AG08396 (cell line): ENCODE results near the gene RNU2-1.
A peak's percentile ranks its signal among the peaks of the same experiment; 100 is the strongest.
"Not testable (repeated sequence)": the region's sequence is repeated elsewhere in the genome, so short reads cannot be mapped to it uniquely, and the experiment has no call there.

ENCODE experiments used
- DNase-seq: peaks from one replicate; pipeline ENCODE4 v3.0.0; 2012; ENCODE audit warnings: low spot score, mixed read lengths

Gene RNU2-1

DNA sequence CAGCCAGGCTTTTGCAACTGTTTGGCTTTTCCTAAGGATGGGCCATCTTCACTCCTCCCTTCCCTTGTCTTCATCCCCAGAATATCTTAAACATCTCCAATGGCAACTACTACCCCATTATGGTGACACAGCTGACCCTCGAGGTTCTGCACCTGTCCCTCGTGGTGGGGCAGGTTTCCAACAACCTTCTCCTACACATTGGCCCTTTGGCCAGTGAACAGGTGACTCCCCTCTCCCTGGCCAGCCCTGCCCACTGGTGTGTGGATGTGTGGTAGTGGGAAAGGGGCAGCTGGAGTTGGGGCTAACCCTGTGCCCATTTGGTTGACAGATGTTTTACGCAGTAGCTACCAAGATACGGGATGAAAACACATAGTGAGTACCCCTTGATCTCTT lies 17.4 kb downstream of the RNU2-1 start:
- no peak for DNase-seq

DNA sequence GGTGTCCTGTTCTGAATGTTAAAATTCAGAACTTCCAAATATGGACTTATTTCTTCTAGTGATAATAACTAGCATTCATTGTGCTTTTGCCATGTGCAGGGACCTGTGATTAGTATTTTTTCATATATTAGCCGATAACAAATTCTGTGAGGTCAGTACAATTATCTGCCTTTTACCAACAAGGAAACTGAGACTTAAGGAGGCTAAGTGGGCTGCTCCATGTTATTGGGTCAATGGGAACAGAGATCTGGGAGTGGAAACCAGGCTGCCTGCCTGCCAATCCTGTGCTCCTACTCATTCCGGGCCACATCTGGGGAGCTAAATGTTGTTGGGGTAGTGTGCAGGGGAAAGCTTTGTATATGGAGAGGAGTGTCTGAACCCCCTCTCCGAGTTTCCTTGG lies 18.4 kb downstream of the RNU2-1 start:
- no peak for DNase-seq

DNA sequence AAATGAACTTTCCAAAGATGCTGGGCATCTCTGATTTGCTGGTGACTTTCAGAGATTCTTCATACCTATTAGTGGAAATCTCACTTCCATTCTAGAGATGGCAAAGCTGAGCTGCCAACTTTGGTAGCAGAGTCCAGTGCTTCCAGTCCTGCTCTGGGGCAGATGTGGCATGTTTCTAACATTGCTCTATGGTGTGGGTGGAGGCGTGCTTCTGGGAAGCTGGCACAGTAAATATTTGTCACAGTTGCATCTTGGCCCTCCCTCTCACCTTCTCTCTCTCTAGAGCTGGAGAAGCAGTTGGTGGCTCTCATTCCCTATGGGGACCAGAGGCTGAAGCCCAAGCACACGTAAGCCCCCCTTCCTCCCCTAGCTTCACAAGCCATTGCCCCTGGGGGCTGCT lies 20.2 kb downstream of the RNU2-1 start:
- DNase-seq: no peak

DNA sequence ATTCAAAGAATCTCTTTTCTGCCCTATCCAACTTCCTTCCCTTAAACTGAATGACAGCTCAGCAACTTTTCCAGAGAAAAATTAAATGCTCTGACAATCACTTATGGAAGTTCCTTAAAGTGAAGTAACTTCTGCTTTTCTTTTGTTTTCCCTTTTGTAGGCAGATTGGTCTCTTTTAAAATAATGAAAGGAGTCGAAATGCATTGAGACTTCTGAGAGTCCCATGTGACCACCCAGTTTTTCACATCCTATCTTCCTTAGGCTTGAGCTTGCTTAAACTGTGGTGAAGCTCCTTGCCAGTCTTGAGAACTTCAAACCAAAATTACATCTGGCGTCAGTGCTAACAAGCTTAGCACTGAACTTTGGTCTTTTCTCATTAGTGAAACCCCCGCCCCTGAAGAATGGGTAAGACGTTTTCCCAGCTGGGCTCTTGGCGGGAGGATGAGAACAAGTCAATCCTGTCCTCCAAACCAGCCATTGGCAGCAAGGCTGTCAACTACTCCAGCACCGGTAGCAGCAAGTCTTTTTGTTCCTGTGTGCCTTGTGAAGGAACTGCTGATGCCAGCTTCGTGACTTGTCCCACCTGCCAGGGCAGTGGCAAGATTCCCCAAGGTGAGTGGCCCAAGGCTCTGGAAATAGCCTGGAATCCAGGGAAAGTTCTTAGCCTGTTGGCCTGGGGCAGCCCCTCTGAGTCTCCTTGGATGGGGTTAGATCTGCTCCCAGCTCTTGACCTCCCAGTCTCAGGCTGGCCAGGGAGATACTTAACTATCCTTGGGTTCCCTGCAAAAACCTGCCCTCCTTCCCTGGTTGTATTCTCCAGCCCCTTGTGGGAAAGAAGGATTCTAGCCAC lies 20.9 kb downstream of the RNU2-1 start:
- no peak for DNase-seq

DNA sequence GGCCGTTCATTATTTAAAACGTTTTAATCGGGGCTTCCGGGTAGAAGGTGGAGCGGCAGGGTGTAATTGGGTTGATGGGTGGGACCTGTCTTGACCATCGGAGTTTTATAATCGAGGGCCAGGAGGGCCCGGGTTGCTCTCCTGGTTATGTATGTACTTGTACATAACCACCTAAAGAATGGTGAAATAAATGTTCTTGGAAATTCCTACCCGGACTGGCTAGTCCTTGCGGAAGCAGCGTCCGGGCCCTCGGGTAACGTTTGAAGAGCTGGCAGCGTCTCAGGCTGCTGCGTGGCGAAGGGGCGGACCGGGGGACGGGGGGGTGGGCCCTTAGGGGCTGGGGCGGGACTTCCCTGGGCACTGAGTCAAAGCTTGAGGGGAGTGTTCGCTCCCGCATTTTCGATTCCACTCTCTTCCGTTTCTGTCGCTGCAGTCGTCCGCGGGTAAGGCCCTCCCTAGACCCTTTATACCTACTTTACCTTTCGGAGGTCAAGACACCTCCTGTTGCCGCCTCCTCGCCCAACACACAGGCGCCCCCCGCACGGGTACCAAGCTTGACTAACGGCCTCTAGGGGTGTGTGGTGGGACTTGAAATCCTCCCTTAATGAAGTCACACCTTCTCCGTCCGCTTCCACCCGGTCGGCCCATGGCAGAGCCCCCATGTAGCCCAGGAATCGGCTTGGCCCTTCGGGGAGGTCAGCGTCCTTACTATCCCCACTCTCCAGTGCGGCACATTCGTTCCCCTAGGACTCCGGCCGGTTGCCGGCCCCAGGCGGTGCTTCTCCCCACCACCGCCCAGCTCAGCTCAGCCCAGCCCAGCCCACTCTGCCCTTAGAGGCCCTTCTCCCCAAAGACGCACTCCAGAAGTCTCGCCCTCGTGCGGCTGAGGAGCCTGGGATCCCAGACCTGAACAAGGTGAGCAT lies 22.0 kb downstream of the RNU2-1 start, which contains the start of gene TMEM106A:
Gene TMEM106A (plus strand): TSS at position 396 of the 923 bp plus-strand sequence. CDS start 1,167 bp downstream, outside the sequence.
- DNase-seq: peak; percentile 96

DNA sequence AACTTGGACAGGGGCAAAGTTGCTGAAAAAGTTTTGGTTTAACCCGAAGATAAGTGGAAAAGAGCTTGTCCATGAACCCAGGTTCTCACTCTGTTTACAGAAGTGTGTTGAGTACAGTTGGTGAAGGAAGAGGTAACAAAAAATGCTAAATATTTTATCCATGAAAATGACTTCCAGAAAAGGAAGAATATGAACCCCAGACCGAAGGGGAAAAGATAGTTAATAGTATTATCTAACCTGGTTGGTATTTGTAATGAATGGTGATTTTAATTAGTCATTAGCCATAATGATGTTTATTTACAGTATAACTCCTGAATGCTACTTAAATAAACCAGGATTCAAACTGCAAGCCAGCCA lies 22.7 kb downstream of the RNU2-1 start:
- no peak for DNase-seq

DNA sequence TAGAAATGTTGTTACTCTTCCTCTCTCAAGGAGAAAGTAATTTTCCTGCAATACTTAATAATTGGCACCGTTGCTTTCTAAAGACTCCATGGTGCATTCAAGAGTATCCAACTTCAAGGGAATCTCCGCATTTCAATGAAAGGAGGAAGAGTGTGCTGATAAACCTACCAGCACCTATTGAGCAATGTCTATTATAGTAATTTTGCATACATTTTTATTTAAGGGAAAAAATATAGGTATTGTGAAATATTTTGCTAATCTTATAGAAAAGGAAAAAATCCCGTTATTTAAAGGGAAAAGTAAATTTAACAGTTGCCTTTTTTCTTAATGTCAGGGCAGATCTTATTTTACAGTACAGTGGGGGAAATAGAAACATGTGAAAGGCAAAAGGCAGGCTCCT lies 23.2 kb downstream of the RNU2-1 start:
- DNase-seq: no peak

DNA sequence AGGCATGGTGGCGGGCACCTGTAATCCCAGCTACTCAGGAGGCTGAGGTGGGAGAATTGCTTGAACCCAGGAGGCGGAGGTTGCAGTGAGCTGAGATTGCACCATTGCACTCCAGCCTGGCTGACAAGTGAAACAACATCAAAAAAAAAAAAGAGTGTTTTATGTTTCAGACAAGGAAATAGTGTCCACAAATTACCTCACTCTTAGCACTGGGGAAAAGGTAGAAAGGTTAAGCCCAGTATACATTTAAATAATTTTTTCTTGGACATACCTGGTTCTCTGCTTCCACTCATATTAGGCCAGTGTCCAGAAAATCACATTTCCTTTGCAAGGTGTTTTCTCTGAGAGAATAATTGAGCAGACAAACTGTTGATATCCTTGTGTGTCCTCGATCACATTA lies 30.8 kb downstream of the RNU2-1 start:
- not testable (repeated sequence) for DNase-seq

DNA sequence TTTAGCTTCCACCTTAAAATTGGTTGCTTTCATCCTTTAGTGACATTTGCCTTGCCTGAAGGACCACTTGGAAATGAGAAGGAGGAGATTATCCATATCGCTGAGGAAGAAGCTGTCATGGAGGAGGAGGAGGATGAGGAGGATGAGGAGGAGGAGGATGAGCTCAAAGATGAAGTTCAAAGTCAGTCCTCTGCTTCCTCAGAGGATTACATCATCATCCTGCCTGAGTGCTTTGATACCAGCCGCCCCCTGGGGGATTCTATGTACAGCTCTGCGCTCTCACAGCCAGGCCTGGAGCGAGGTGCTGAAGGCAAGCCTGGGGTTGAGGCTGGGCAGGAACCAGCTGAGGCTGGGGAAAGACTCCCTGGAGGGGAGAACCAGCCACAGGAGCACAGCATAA lies 33.6 kb downstream of the RNU2-1 start:
- no peak for DNase-seq

DNA sequence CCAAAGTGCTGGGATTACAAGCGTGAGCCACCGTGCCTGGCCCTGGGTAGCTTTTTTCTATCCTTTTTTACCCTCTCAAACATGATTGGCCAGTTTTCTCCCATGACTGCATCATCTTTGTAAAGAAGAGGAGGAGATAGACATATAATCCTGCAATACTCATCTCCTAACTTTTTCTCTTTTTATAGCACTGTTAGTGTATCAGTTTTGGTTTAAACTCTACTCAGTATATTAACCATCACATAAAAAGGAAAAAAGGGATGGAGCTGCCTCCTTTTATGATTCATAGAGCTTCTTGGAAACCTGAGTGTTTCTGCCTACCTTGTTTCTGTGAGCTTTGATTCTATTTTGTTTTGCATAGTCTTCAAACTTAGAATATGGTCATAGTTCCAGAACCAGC lies 34.1 kb downstream of the RNU2-1 start:
- no peak for DNase-seq

DNA sequence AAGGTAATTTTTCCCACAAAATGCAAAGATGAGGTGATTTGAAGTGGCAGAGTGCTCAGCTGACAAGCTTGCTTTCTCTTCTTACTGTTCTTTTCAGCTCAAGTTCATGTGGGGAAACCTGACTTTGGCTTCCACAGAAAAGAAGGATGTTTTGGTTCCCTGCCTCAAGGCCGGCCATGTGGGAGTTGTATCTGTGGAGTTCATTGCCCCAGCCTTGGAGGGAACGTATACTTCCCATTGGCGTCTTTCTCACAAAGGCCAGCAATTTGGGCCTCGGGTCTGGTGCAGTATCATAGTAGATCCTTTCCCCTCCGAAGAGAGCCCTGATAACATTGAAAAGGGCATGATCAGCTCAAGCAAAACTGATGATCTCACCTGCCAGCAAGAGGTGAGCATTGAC lies 40.5 kb downstream of the RNU2-1 start:
- no peak for DNase-seq

DNA sequence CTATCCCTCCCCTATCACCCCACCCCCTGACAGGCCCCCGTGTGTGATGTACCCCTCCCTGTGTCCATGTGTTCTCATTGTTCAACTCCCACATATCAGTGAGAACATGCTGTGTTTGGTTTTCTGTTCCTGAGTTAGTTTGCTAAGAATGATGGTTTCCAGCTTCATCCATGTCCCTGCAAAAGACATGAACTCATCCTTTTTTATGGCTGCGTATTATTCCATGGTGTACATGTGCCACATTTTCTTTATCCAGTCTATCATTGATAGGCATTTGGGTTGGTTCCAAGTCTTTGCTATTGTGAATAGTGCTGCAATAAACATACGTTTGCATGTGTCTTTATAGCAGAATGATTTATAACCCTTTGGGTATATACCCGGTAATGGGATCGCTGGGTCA lies 47.1 kb downstream of the RNU2-1 start:
- not testable (repeated sequence) for DNase-seq

DNA sequence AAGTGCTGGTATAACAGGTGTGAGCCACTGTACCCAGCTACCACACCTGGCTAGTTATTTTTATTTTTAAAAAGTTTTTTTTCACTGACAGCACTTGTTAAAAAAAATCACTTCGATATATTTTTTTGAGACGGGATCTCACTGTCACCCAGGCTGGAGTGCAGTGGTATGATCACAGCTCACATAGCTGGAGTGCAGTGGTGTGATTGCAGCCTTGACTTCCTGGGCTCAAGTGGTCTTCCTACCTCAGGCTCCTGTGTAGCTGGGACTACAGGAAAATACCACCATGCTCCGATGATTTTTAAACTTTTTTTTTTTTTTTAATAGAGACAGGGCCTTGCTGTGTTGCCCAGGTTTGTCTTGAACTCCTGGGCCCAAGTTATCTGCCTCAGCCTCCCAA lies 49.9 kb downstream of the RNU2-1 start:
- no peak for DNase-seq
